ENCODE results near the gene HSPG2. TPM values are rescaled to one million over a fixed set of nuclear protein-coding genes. Genes with fewer than 3 reads are reported as not detected.

The HSPG2 gene
- total and polyA plus RNA-seq, 10 of the 15 experiments (the other 5 are each of a cell fraction or from before 2014, with no cell fraction given), result 0.30 to 3.4 (median 0.73) TPM; not detected in 2

- intact Hi-C loops (cut with micrococcal nuclease; ENCODE audit: unreplicated experiment), result no loop called here
- Histone ChIP-seq H4K20me1 (ENCODE audit: control insufficient read depth, insufficient read depth) (no peaks in the 10 kb centered on the region), H3K27ac (ENCODE audit: control insufficient read depth, insufficient read depth) (no peak overlapping the region), H2AFZ (ENCODE audit: control insufficient read depth, low read depth, low read length) (no peak overlapping the region), H3K9me3 (replicated peaks; ENCODE audit: control insufficient read depth, insufficient read depth, low read length) (no peaks in the 10 kb centered on the region), H3K36me3 (ENCODE audit: control insufficient read depth in 2 of 2, insufficient read depth in 2 of 2, low read length in 1 of 2) (no peaks in the 10 kb centered on the region), H3K4me3 (no peak overlapping the region), H3K4me2 (ENCODE audit: control insufficient read depth, insufficient read depth) (no peak overlapping the region), H3K9ac (ENCODE audit: control insufficient read depth, insufficient read depth, low read length) (no peak overlapping the region), H3K4me1 (ENCODE audit: control insufficient read depth, insufficient read depth, low read length) (no peaks in the 10 kb centered on the region), H3K27me3 (replicated peaks in 1 of 2; ENCODE audit: control insufficient read depth in 2 of 2, insufficient read depth in 2 of 2, low read length in 1 of 2) (no peaks in the 10 kb centered on the region), H3K79me2 (ENCODE audit: control insufficient read depth, insufficient read depth, low read length) (no peaks in the 10 kb centered on the region)
- ChIA-PET SMC1A (ENCODE audit: uncharacterized antibody, unreplicated experiment) (no interaction called here), RAD21 (ENCODE audit: unreplicated experiment) (no interaction called here), CTCF (interaction anchor here (0.7 to 0.8 kb wide), 2 partner anchors 41 to 183 kb away, joined by 3 read pairs; no protein-coding TSS in a partner anchor), POLR2A (no interaction called here)
- in situ Hi-C loops (cut with MboI), result no loop called here
- FAIRE-seq (no peak), DNase-seq (ENCODE audit: low read depth, low spot score) (no peak), ATAC-seq (peak; percentile 23; the same call in 1 of the 3 replicates)
- no TSS peak for BruUV-seq (replicated peaks)
- WGBS (ENCODE audit: insufficient coverage, insufficient replicate concordance, low lambda C conversion rate, missing lambda C conversion rate), result 52% methylated on average over 13 of the region's 13 CpGs
- no peak for TF ChIP-seq RBBP5 (conservative IDR thresholded peaks at IDR 0.05)
- no peak for TF ChIP-seq RCOR1 (conservative IDR thresholded peaks at IDR 0.05; ENCODE audit: low read depth, low read length)
- TF ChIP-seq, protein P1, sequence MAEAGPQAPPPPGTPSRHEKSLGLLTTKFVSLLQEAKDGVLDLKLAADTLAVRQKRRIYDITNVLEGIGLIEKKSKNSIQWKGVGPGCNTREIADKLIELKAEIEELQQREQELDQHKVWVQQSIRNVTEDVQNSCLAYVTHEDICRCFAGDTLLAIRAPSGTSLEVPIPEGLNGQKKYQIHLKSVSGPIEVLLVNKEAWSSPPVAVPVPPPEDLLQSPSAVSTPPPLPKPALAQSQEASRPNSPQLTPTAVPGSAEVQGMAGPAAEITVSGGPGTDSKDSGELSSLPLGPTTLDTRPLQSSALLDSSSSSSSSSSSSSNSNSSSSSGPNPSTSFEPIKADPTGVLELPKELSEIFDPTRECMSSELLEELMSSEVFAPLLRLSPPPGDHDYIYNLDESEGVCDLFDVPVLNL (IDR thresholded peaks at IDR 0.05; ENCODE audit: low read depth, low read length), result no peak
- no peak for TF ChIP-seq BCL11A (IDR thresholded peaks at IDR 0.05; ENCODE audit: low read depth, low read length)
- TF ChIP-seq USF1 (IDR thresholded peaks at IDR 0.05; ENCODE audit: borderline replicate concordance, extremely low read length, insufficient read depth, low read depth, low read length), result no peak
- no peak for TF ChIP-seq RB1 (IDR thresholded peaks at IDR 0.05; ENCODE audit: borderline replicate concordance)
- TF ChIP-seq STAT3 (IDR thresholded peaks at IDR 0.05; ENCODE audit: low read depth, low read length), result no peak
- no peak for TF ChIP-seq ZZZ3 (IDR thresholded peaks at IDR 0.05; ENCODE audit: control insufficient read depth, insufficient read length, low read depth)
- no peak for TF ChIP-seq FOXM1 (IDR thresholded peaks at IDR 0.05; ENCODE audit: low read depth, low read length)
- no peak for TF ChIP-seq SIX5 (IDR thresholded peaks at IDR 0.05; ENCODE audit: low read depth, low read length, severe bottlenecking)
- TF ChIP-seq RAD51 (IDR thresholded peaks at IDR 0.05), result no peak
- no peak for TF ChIP-seq NFIC (IDR thresholded peaks at IDR 0.05; ENCODE audit: low read depth, low read length)
- no peak for TF ChIP-seq BACH1 (IDR thresholded peaks at IDR 0.05; ENCODE audit: borderline replicate concordance)
- no peak for TF ChIP-seq ZNF24 (IDR thresholded peaks at IDR 0.05)
These were observed 96.1 kb downstream of the HSPG2 start for GRCh38 chr1:21840981-21841380.

All from GM12878 (cell line).